Measurements from ENCODE around the gene STAB1.

DNA sequence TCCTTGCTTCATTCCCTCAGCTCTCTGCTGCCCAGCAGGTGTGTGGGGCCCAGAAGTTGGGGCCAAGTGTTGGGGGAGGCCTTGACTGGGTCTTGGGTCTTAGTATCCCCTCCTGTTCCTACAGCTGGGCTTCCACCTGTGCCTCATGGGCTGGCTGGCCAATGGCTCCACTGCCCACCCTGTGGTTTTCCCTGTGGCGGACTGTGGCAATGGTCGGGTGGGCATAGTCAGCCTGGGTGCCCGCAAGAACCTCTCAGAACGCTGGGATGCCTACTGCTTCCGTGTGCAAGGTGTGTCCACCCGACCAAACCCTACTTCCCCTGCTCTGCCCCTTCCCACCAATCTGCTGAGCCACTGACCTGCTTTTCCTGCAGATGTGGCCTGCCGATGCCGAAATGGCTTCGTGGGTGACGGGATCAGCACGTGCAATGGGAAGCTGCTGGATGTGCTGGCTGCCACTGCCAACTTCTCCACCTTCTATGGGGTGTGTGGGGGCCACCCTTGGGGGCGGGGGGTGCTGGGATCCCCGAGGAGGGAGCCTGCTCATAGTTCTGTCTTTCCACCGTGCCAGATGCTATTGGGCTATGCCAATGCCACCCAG is 27.6 kb downstream of the STAB1 start:
- TF ChIP-seq, protein P1, sequence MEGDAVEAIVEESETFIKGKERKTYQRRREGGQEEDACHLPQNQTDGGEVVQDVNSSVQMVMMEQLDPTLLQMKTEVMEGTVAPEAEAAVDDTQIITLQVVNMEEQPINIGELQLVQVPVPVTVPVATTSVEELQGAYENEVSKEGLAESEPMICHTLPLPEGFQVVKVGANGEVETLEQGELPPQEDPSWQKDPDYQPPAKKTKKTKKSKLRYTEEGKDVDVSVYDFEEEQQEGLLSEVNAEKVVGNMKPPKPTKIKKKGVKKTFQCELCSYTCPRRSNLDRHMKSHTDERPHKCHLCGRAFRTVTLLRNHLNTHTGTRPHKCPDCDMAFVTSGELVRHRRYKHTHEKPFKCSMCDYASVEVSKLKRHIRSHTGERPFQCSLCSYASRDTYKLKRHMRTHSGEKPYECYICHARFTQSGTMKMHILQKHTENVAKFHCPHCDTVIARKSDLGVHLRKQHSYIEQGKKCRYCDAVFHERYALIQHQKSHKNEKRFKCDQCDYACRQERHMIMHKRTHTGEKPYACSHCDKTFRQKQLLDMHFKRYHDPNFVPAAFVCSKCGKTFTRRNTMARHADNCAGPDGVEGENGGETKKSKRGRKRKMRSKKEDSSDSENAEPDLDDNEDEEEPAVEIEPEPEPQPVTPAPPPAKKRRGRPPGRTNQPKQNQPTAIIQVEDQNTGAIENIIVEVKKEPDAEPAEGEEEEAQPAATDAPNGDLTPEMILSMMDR (IDR thresholded peaks at IDR 0.05) = no peak
- TF ChIP-seq EP300 (IDR thresholded peaks at IDR 0.05) (no peak), POLR2AphosphoS5 (IDR thresholded peaks at IDR 0.05) (no peak)
